PFSK-1 (cell line): ENCODE measurements around the gene CNDP2.

ENCODE experiments used
- POLR2AphosphoS5 ChIP-seq: IDR thresholded peaks from 2 replicates; pipeline ENCODE4 v1.6.1; 2012; ENCODE audit warnings: low read depth, mild to moderate bottlenecking, control low read depth, low read length, moderate library complexity
- TF ChIP-seq, protein P1 (sequence below), 2 experiments: IDR thresholded peaks; 2 replicates each; pipeline versions ENCODE4 v1.6.1 to v1.8.0; 2011 to 2012; ENCODE audit warnings: low read depth in 2 of 2, low read length in 2 of 2, control low read depth in 1 of 2, inconsistent platforms in 1 of 2, mild to moderate bottlenecking in 1 of 2, moderate library complexity in 1 of 2; ENCODE audit not compliant: insufficient read depth in 1 of 2

DNA sequence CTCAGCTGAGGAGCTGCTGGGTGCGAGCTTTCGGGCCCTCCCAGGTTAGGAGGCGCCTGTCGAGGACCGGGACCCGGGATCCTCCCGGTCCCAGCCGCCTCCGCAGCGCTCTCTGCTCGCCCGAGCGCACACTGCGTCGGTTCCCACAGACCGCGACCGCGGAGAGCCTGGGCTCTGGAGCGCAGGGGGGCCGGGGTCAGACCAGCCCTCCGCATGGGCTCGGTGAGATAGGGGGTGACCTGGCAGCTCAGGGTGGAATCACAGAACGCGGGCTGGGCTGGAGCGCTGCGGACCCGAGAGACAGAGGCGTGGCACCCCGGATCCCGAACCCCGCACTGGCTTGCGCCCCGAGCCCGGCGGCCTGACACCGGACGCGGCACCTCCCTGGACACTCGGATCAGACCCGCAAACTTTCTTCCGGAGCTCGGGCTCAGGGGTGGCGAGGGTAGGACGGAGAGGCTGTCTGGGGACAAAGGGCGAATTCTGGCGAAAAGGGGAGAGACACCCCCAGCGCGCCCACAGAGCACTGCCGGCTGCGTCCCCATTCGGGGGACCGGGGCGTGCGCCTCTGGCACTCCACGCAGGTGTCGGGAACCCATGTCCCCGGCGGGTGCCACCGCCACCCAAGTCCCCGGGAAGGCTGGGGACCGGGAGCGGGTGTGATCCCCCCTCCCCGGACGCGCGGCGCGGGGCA is 39.7 kb upstream of the CNDP2 start:
- TF ChIP-seq POLR2AphosphoS5, result no peak
- TF ChIP-seq, protein P1, sequence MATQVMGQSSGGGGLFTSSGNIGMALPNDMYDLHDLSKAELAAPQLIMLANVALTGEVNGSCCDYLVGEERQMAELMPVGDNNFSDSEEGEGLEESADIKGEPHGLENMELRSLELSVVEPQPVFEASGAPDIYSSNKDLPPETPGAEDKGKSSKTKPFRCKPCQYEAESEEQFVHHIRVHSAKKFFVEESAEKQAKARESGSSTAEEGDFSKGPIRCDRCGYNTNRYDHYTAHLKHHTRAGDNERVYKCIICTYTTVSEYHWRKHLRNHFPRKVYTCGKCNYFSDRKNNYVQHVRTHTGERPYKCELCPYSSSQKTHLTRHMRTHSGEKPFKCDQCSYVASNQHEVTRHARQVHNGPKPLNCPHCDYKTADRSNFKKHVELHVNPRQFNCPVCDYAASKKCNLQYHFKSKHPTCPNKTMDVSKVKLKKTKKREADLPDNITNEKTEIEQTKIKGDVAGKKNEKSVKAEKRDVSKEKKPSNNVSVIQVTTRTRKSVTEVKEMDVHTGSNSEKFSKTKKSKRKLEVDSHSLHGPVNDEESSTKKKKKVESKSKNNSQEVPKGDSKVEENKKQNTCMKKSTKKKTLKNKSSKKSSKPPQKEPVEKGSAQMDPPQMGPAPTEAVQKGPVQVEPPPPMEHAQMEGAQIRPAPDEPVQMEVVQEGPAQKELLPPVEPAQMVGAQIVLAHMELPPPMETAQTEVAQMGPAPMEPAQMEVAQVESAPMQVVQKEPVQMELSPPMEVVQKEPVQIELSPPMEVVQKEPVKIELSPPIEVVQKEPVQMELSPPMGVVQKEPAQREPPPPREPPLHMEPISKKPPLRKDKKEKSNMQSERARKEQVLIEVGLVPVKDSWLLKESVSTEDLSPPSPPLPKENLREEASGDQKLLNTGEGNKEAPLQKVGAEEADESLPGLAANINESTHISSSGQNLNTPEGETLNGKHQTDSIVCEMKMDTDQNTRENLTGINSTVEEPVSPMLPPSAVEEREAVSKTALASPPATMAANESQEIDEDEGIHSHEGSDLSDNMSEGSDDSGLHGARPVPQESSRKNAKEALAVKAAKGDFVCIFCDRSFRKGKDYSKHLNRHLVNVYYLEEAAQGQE (IDR thresholded peaks at IDR 0.05; ENCODE audit: insufficient read depth in 1 of 2, low read depth in 2 of 2, low read length in 2 of 2), result no peak
